Nephron (organoid): ENCODE data around the gene TBPL1.
A peak's percentile ranks its signal among the peaks of the same experiment; 100 is the strongest.
"Not testable (repeated sequence)": the region's sequence is repeated elsewhere in the genome, so short reads cannot be mapped to it uniquely, and the experiment has no call there.

ENCODE experiments used
- H3K27ac Mint-ChIP-seq, 3 experiments: 2 replicates each; pipeline ENCODE4 v1.8.0; 2020; ENCODE audit warnings: mixed read lengths in 3 of 3, mild to moderate bottlenecking in 2 of 3, moderate library complexity in 1 of 3
- H3K27me3 Mint-ChIP-seq: 2 replicates; pipeline ENCODE4 v1.8.0; 2021; ENCODE audit warnings: low read depth, mild to moderate bottlenecking, moderate library complexity, mixed read lengths
- H3K36me3 Mint-ChIP-seq: 2 replicates; pipeline ENCODE4 v1.8.0; 2020; ENCODE audit warnings: low read depth, mixed read lengths
- H3K4me1 Mint-ChIP-seq: 2 replicates; pipeline ENCODE4 v1.8.0; 2020; ENCODE audit warnings: mixed read lengths
- H3K4me3 Mint-ChIP-seq, 3 experiments: 2 replicates each; pipeline ENCODE4 v1.8.0; 2020; ENCODE audit warnings: mild to moderate bottlenecking in 3 of 3, mixed read lengths in 3 of 3, moderate library complexity in 2 of 3
- H3K9me3 Mint-ChIP-seq: 2 replicates; pipeline ENCODE4 v1.8.0; 2020; ENCODE audit warnings: mixed read lengths
- CTCF ChIP-seq, 3 experiments: fragments of 200-600 bp; sonication (generic); IDR thresholded peaks; one replicate each; pipeline ENCODE4 v1.5.0; 2021; ENCODE audit warnings: antibody characterized with exemption in 3 of 3; ENCODE audit not compliant: unreplicated experiment in 3 of 3

The TBPL1 gene

GRCh38 chr6:133972388-133972787, 19.4 kb downstream of the TBPL1 start:
- Mint-ChIP-seq H3K36me3 (no peaks in the 10 kb centered on the region), H3K27ac (no peak overlapping the region), H3K9me3 (no peaks in the 10 kb centered on the region), H3K27me3 (no peaks in the 10 kb centered on the region), H3K4me3 (no peak overlapping the region), H3K4me1 (peaks cover 18% of the 10 kb centered on the region)
- no peak for TF ChIP-seq CTCF (IDR thresholded peaks at IDR 0.05; ENCODE audit: unreplicated experiment in 3 of 3)

DNA sequence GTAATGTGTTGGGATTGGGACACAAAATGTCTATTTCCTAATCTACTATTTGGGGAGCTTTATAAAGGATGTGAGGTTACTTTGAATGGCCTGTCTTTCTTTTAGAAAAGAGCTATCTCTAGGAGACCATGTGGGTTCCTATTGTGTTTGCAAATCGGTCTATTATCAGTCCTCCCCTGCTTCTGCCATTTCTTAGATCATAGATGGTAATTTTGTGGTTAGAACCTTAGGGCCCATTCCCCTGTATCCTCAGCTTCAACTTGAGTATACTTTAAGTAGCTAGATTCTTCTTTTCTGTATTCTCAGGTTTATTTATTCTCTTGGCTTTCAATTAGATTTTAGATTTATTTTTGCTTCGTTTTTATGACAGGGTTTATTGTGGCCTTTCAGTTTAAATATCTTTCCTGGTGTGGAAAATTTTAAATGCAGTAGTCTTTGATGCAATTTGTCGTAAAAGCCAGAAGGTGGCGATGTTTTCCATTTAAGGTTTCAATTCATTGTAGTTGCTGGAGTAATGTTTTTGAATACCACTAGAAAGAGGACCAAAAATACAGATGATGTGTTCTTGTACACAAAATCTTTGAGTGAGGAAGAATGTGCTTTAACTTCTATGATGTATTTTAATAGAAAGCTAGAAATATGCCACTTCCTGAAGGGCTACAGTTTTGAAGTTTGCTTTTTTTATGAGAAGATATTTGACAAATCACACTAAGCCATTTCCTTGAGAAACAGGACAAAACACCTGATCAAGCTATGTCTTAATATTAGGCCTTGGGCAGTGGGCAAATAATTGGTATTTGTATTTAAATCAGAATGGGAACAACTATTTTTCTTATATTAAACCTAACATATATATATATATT, 20.3 kb downstream of the TBPL1 start:
- Mint-ChIP-seq H3K27me3 (no peaks in the 10 kb centered on the region), H3K4me1 (peaks cover 18% of the 10 kb centered on the region), H3K9me3 (no peaks in the 10 kb centered on the region), H3K27ac (peak overlapping the region; percentile 5 to 16 (median 6)), H3K36me3 (no peaks in the 10 kb centered on the region), H3K4me3 (no peak overlapping the region)
- TF ChIP-seq CTCF (IDR thresholded peaks at IDR 0.05; ENCODE audit: unreplicated experiment in 3 of 3): peak; percentile 63 to 77 (median 66)

DNA sequence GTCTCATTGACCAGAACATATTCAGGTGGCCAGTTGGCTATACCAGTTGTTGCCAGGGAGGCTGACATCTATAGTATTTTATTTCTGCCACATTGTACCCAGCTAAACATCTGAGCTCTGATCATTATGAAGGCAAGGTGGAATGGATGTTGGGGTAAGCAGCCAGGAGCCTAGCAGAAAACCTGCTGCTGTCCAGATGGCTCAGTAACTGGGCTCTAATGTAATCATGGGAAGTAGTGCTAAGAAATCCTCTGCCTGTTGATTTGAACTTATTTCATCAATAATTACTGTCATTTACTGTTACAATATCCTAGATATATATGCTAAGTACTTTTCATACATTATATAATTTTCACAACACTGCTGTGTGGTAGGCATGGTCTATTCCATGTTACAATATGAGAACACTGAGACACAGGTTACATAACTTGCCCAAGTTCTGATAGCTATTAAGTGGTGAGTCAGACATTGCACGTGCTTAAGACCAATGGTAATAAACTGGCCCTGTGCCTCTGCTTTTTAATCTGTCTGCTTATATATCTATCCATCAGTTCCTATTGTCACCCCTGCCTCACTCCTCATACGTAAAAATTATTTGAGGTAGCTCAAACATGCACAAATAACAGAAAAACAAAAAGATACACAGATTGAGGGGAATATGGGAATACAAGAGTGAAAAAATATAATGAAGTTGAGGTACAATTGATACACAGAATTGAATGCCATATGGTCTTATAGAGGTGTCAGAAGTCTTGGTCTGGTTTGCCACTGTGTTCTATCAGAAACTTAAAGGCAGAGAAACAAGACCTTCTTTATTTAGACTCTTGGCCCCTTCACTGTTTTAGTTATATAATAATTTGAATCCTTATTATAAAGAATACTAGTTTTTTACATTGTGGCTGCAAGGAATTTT, 25.2 kb downstream of the TBPL1 start:
- Mint-ChIP-seq H3K36me3 (peaks cover 26% of the 10 kb centered on the region), H3K9me3 (no peaks in the 10 kb centered on the region), H3K4me3 (no peak overlapping the region), H3K4me1 (peaks cover 5% of the 10 kb centered on the region), H3K27ac (no peak overlapping the region), H3K27me3 (no peaks in the 10 kb centered on the region)
- no peak for TF ChIP-seq CTCF (IDR thresholded peaks at IDR 0.05; ENCODE audit: unreplicated experiment in 3 of 3)

DNA sequence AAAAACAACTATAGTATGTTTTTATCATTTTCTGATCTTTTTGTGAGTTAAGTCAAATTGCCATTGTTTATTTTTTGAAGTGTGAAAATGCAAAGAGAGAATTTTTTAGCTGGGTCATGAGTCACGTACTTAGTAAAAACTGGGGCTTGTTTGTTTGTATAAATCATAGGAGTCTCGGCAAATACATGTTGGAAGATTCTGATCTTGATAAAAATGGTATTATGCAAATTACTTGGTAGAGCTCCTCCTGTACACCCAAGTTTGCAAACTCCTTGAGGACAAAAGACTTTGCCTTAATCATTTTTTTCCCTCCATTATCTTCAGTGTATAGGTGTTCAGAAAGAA, 25.8 kb downstream of the TBPL1 start:
- Mint-ChIP-seq H3K9me3 (no peaks in the 10 kb centered on the region), H3K27ac (no peak overlapping the region), H3K36me3 (peaks cover 32% of the 10 kb centered on the region), H3K4me1 (no peaks in the 10 kb centered on the region), H3K27me3 (no peaks in the 10 kb centered on the region), H3K4me3 (no peak overlapping the region)
- no peak for TF ChIP-seq CTCF (IDR thresholded peaks at IDR 0.05; ENCODE audit: unreplicated experiment in 3 of 3)

GRCh38 chr6:133979269-133979963, 26.4 kb downstream of the TBPL1 start:
- H3K27ac Mint-ChIP-seq, H3K4me1 Mint-ChIP-seq, H3K27me3 Mint-ChIP-seq, H3K4me3 Mint-ChIP-seq, H3K9me3 Mint-ChIP-seq: not testable (repeated sequence)
- H3K36me3 Mint-ChIP-seq: peaks cover 35% of the 10 kb centered on the region

- no peaks in the 10 kb centered on the region for H3K9me3 Mint-ChIP-seq
- H3K36me3 Mint-ChIP-seq: peaks cover 40% of the 10 kb centered on the region
- no peaks in the 10 kb centered on the region for H3K27me3 Mint-ChIP-seq
- H3K4me1 Mint-ChIP-seq: no peaks in the 10 kb centered on the region
- H3K27ac Mint-ChIP-seq: no peak overlapping the region
- TF ChIP-seq CTCF (IDR thresholded peaks at IDR 0.05; ENCODE audit: unreplicated experiment in 3 of 3): no peak
- H3K4me3 Mint-ChIP-seq: no peak overlapping the region
Observed at GRCh38 chr6:133980168-133980567, 27.1 kb downstream of the TBPL1 start.
